GM18870 (cell line): ENCODE data around the gene KLK7.
"Not testable (repeated sequence)": the region's sequence is repeated elsewhere in the genome, so short reads cannot be mapped to it uniquely, and the experiment has no call there.

ENCODE experiments used
- ATAC-seq: cut with Tn5 transposase; IDR thresholded peaks from one replicate; pipeline ENCODE4 v1.9.1; 2021; ENCODE audit warnings: moderate library complexity; ENCODE audit not compliant: unreplicated experiment

The KLK7 gene

DNA sequence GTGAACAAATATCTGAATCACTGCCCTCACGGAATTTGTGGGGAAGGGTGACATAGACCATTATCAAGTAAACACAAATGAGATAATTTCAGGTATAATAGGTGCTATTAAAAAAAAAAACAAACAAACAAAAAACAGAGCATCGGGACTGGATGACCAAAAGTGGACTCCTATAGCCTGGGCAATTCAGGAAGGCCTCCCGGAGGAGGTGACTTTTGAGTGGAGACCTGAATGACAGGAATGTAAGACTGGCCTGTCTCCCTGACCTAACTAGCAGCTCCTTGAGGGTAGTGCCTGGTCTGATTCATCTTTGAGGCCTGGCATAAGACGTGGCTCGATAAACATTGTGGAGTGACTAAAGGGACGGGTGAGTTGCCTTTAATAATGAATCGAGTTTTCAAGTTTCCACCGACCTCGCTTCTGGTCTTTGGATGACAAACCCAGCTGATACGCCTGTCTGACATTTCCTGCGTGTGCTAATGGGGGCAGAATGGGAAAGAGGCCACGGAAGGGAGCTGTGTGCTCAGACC, 29.0 kb upstream of the KLK7 start:
- no peak for ATAC-seq

DNA sequence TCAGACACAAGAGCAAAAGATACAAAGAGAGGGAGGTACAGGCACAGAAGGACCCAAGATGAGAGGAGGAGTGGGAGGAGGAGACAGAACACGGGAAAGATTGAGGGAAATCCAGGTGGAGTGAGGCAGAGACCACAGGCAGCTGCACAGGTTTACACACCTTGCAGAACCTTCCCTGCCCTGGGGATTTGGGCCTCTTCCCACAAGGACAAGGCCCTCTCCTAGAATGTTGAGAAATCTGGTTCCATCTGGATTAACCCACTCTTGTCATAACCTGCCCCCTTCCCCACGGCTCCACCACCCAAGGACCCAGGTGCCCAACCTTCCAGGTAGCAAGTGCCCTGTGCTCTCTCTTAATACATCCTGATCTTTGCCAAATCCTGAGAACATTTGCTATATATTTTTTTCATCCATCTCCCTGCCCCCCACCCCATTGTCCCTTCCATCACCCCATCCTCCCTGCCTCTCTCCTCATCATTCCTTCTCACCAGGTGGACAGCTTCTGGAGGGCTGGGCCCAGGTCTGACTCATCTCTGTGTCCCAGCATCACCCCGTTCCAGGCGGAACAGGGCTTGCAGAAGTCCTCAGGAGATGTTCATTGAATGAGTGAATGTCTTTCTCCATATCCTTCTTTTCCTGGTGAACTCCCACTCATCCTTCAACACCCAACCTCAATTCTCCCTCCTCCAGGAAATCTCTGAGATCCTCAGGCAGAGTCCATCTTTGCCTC, 26.5 kb upstream of the KLK7 start:
- ATAC-seq = no peak

DNA sequence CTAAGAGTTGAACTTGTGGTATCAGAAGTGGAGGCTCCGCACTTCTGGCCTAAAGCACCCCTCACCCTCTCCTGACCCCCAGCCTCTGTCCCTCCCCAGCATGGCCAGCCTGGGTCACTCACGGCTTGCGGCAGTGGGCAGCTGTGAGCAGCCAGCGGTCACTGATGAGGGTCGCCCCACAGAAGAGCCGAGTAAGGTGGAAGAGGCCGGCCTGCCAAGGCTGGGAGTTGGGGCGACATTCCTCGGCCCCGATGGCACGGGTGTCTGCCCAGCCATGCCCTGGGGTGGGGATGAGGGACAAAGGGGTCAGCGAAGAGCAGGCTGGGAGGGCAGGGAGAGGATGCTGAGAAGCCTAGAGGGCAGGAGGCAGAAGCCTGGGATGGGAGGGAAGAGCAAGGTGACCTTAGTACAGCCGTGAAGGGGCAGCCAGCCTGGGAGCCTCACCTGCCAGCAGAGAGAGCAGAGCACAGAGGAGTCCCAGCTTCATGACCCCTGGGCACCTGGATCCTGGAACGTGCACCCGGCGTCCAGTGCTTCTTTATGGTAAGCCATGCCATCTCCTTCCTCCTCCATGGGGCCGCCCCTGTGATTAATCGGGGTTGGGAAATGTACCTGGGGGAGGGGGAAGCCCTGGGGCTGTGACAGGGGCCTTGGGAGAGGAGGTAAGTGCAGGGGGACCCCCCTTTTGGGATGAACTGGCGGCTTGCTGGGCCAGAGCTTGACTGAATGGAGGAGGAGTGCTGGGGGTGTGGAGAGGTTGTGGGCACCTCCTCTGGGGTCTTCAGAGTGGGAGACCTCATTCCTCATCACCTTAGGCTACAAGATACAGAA, 25.6 kb upstream of the KLK7 start:
- ATAC-seq = no peak

DNA sequence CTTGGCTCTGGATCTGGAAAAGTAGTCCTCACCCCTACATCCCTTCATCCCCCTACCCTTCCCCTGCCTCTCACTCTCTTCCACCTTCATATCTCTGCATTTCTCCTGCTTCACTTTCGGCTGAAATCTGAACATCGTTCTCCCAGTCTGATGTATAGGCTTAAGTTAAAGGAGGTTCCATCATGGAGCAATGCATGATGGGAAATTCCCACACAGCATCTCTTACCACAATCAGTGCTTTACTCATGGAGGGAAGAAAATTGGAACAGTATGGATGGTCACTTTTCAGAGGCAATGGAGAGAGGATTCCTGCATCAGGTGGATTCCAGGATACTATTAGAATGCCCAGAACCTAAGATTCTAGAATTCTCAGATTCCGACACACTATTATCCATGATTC, 23.8 kb upstream of the KLK7 start:
- ATAC-seq = no peak

DNA sequence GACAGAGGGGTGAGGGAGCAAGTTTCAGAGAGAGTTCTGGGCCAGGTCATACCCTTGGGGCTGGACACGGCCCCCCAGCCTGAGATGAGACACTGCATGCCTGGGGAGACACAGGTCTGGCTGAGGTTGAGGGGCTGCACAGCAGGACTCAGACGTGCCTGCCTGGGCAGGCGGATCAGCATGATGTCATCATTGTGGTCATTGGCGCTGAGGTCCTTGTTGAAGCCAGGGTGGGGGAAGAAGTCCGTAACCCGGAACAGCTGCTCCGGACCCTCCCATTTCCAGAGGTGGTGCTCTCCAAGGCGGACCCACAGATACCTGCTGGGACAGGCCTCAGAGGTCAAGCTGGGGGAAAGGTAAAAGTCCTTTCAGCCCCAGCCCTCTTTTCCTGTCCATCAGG, 22.7 kb upstream of the KLK7 start:
- ATAC-seq = no peak

DNA sequence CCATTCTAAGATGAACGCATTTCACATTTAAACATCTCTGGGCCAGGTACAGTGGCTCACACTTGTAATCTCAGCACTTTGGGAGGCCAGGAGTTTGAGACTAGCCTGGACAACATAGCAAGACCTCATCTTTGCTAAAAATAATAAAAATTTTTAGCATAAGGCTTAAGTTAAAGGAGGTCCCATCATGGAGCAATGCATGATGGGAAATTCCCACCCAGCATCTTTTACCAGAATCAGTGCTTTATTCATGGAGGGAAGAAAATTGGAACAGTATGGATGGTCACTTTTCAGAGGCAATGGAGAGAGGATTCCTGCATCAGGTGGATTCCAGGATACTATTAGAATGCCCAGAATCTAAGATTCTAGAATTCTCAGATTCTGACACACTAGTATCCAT, 21.5 kb upstream of the KLK7 start:
- ATAC-seq = no peak

DNA sequence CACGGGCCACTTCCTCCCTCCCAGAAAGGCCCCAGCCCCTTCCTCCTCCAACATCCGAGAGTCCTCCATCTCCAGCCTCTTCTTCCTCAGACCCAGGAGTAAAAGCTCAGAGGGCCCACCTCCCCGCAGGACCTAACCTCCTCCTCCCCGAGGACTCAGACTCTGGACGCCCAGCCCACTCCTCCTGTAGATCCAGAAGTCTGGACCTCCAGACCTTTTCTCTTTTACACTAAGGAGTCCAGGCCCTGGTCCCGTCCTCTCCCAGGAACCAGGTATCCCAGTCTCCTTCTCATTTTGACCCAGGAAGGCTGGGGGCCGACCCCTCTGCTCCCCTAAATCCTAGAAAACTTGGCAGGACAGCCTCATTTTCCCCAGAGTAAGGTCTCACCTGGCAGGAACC, 19.6 kb upstream of the KLK7 start:
- no peak for ATAC-seq

DNA sequence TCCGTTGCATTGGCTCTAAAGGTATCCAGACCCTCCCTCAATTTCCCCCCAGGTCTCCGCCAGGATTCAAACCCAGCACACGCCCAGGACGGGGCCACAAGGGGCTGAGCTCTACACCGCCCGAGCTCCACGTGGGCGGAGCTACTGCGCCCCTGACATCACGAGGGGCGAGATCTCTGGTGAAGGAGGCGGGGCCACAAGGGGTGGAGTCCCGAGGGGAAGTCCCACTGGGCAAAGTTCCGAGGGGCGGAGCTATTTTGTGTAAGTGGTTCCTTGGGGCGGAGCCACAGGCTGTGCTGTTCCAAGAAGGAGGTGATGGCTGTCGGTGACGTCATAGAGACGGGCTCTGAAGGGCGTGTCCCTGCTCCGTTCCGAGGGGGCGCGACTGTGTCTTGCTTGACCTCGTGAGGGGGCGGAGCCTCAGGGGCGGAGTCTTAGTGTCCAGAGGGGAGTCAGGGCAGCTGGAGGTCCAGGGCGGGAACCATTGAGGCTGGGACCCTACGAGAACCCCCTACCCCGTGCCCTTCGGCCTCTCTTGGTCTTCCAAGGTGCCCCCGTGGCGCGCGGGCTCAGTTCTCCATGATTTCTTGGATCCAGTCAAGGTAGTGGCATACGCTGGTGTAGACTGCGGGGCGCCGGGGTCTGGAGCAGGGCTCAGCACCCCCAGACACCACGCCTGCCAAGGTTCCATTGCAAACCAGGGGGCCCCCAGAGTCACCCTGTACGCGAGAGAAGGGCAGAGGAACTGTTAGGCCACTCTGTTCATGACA, 19.0 kb upstream of the KLK7 start:
- no peak for ATAC-seq

DNA sequence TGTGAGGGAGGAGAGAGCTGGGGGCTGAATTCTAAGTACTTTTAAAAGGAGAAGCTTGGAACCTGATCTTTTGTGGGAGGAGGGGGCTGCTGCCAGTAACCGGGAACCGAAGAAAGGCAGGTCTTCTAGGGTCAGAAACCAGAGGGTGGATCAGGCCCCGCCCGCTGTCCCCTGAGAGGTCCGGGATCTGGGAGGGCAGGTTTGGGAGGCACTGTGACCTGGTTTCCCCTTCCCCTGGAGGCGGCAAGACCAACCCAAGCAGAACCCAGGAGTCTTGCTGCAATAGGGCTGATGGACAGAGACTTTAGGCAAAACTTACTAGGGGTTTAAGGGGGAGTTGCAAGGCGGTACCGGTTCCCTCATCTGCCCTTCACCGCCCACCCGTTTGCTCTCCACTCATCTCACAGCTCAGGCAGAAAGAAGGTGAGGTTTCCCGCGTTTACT, 18.4 kb upstream of the KLK7 start:
- no peak for ATAC-seq

DNA sequence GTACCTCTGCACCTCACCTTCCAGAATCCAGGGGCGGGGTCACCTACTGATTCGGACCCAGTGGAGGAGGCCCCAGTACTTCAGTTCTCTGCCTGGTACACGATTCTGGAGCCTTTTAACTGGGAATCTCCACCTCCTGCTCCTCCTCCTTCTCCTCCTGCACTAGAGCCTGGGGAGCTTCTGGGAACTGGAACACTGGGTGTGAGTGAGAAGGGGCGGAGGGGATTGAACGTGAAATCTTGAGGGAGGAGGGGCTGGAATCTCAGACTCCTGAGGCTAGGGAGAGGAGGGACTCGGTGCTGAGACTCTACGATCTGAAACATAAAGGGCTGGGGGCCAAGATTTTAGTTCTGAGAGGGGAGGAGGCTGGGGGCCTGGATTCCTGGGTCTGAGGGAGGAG, 17.8 kb upstream of the KLK7 start, which contains the start of gene KLK8:
Gene KLK8 (minus strand): TSS at position 90 of the 400 bp plus-strand sequence. CDS start 437 bp downstream, outside the sequence.
- no peak for ATAC-seq

DNA sequence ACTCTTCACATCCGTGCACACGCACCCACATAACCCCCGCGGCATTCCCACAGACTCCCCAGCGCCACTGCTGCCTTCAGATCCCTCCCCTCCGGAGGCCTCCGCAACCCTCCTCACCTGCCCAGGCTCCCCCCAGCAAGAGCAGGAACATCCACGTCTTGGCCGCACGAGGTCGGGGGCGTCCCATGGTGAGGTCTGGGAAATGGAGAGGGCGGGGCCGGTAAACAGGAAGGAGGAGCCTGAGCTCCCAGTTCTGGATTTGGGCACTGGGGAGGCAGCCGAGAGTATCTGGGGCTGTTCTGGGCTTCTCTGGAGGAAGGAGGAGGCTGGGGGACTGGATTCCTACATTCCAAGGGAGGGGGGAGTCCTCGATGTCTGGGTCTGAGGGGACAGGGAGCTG, 17.3 kb upstream of the KLK7 start:
- no peak for ATAC-seq

DNA sequence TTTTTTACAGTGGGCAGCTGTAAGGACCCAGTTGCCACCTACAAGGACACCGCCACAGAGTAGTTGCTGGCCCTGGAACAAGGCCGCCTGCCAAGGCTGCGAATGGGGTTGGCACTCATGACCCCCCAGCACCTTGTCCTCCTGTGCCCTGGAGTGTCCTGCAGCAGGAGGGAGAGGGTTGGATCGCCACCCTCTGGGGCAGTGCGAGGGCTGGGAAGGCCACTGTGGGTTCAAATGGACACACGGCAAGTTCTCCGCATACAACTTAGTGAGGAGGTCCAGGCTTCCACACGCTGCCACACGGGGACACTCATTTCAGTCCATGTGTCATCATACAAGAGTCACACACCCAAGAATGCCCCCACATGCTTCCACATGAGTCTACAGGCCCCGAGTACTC, 16.7 kb upstream of the KLK7 start:
- ATAC-seq = no peak

DNA sequence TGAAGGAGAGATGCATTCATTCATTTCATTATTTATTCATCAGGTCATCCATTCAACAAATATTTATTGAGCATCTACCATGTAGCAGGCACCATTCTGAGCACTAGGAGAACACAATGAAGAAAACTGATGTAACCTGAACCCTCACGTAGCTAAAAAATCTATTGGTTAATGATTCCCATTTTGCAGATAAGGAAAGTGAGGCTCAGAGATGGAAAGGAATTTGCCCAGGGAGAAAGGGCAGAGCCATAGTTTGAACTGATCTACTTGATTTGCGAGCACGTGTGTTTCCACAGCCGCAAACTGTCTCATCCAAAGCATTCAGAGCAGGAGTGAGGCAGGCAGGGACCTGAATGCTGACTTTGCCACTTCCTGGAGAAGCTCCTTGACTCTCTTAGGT, 15.0 kb upstream of the KLK7 start:
- ATAC-seq = no peak

DNA sequence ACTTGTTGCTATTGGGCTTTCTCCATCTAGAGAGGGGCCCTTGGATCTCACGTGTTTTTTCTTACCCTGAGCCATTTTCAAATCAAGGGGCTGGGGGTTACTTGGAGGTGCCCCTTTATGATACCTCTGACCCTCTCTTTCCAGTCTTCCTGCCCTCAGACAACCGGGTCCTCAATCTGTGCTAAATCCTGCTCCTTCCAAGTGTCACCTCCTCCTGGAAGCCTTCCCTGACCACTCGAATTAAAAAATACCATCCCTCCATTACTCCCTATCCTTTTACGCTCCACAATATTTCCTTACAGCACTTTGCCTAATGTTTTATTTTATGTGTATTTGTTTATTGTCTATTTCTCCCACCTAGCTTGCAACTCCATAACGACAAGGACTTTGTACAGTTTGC, 14.3 kb upstream of the KLK7 start:
- ATAC-seq = no peak

DNA sequence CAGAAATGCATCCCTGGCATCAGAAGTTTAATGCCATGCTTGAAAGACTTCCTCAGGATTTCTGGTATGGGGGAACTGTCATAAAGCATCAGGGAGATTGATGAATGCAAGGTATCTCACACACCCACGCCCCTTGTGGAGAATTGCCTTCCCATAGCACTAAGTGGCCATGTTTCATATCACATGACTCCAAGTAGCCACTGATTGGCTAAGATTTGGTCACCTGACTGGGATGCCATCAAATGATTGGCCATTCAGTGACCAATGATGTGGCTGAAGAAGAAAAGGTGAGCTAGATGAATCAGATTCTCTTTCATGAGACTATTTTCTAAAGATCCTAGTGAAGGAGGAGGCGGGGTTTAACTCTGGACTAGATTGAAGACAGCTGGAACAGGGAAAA, 10.4 kb upstream of the KLK7 start:
- no peak for ATAC-seq

DNA sequence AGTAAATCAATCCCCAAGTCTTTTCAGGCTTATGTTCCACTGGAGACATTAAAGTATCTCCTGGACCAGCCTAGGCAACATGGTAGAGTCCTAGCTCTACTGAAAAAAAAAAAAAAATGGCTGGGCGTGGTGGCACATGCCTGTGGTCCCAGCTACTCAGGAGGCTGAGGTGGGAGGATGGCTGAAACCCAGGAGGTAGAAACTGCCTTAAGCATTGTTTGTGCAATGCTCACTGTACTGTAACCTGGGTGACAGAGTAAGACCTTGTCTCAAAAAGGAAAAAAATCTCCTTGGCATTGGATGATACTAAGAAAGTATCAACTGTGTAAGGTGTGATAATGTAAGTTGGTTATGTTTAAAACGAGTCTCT, 8.9 kb upstream of the KLK7 start:
- ATAC-seq = no peak

DNA sequence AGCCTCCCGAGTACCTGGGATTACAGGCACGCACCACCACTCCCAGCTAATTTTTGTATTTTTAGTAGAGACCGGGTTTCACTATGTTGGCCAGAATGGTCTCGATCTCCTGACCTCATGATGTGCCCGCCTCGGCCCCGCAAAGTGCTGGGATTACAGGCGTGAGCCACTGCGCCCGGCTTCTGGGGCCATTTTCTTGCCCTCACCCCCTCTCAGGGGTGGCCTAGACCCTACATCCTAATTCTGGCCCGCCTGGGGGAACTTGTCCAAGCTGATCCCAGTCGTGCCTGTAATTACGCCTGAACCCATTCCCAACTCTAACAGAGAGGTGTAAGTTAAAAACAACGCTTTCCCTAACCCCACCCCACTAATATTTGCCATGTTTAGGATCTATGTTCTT, 699 bp upstream of the KLK7 start:
- not testable (repeated sequence) for ATAC-seq

DNA sequence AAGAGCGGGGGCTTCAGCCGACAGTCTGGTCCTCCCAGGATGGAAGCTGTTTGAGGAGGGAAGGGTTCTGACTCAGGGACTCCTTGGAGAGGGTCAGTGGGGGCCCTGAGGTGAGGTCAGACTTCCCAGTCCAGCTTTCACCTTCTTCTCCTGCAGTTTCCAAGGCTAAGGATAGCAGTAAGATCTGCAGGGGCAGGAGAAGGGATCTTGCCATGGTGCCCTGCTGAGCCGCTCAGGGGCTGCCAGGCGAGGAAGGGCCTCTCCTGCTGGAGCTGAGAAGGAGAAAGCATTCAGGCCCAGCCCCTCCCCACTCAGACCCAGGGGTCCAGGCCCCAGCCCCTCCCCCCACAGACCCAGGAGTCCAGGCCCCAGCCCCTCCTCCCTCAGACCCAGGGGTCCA, 1.5 kb downstream of the KLK7 start:
- ATAC-seq = no peak

DNA sequence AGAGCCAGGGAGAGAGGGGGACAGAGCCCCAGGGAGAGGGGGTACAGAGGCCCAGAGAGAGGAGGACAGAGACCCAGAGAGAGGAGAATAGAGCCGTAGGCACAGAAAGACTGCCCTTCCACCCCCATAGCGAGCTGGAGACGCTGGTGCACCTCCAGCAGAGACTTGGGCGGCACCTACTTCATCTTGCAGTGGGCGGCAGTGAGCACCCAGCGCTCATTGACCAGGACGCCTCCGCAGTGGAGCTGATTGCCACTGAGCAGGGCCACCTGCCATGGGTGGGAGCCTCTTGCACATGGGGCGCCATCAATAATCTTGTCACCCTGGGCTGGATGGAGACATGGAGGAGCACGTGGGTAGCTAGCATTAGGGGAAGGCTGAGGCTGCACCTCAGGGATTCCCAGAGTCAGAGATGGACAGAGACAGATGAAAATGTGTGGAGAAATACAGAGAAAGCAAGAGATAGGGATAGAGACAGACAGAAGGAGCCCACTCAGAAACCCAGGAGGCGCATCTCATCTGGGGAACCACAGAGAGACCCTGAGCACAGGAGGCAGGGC, 2.0 kb downstream of the KLK7 start:
- no peak for ATAC-seq

DNA sequence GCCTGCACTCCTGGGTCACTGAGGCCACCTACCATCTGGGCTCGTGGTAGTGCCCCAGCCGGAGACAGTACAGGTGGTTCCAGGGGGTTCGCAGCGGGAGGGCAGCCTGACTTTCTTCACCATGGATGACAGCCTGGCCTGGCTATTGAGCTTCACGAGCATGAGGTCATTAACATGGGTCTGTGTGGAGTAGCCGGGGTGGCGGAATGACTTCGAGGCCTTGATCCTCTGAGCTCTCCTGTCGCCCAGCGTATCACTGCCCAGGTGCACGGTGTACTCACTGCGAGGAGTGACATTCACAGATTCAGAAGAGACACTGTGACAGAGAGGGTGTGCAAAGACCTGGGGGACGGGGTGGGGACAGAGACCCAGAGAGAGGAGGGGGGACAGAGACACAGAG, 3.5 kb downstream of the KLK7 start:
- ATAC-seq = no peak

DNA sequence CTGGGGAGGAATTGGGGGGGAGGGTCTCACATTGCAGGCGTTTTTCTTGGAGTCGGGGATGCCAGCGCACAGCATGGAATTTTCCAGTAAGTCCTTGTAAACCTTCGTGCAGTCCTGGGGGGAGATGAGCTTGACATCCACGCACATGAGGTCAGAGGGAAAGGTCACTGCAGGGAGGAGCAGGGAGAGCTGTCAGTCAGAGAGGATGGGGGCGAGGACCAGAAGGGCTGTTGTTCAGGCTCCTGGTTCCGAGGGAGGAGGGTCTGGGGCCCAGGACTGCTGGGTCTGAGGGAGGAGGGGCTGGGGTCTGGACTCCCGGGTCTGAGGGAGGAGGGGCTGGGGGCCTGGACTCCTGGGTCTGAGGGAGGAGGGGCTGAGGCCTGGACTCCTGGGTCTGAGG, 4.0 kb downstream of the KLK7 start:
- ATAC-seq = no peak
